Mucosa of rectum (tissue), 2 donors: ENCODE results near the gene PAX7.

ENCODE experiments used
- H3K27ac ChIP-seq, 2 donors: one replicate each; pipeline ENCODE4 v1.7.0; 2013; ENCODE audit warnings: inconsistent platforms in 2 of 2, low read depth in 2 of 2, low read length in 2 of 2
- H3K27me3 ChIP-seq, 2 donors: one replicate each; pipeline ENCODE4 v1.7.0; 2013; ENCODE audit warnings: low read length in 2 of 2; ENCODE audit not compliant: control insufficient read depth in 2 of 2, insufficient read depth in 2 of 2
- H3K36me3 ChIP-seq, 2 donors: one replicate each; pipeline ENCODE4 v1.7.0; 2013; ENCODE audit warnings: low read length in 2 of 2; ENCODE audit not compliant: control insufficient read depth in 2 of 2, insufficient read depth in 2 of 2
- H3K4me1 ChIP-seq, 2 donors: one replicate each; pipeline ENCODE4 v1.7.0; 2013; ENCODE audit warnings: low read length in 2 of 2, mild to moderate bottlenecking in 1 of 2; ENCODE audit not compliant: control insufficient read depth in 2 of 2, insufficient read depth in 2 of 2
- H3K4me3 ChIP-seq, 2 donors: one replicate each; pipeline ENCODE4 v1.7.0; 2013; ENCODE audit warnings: low read length in 2 of 2
- H3K9ac ChIP-seq, 2 donors: one replicate each; pipeline ENCODE4 v1.7.0; 2013; ENCODE audit warnings: low read length in 2 of 2, low read depth in 1 of 2, mild to moderate bottlenecking in 1 of 2
- H3K9me3 ChIP-seq, 2 donors: one replicate each; pipeline ENCODE4 v1.7.0; 2013; ENCODE audit warnings: low read length in 2 of 2; ENCODE audit not compliant: control insufficient read depth in 2 of 2
- donor health status: healthy.
- donor health status: Normal muscosa, but diverticular disease.

PAX7 gene

DNA sequence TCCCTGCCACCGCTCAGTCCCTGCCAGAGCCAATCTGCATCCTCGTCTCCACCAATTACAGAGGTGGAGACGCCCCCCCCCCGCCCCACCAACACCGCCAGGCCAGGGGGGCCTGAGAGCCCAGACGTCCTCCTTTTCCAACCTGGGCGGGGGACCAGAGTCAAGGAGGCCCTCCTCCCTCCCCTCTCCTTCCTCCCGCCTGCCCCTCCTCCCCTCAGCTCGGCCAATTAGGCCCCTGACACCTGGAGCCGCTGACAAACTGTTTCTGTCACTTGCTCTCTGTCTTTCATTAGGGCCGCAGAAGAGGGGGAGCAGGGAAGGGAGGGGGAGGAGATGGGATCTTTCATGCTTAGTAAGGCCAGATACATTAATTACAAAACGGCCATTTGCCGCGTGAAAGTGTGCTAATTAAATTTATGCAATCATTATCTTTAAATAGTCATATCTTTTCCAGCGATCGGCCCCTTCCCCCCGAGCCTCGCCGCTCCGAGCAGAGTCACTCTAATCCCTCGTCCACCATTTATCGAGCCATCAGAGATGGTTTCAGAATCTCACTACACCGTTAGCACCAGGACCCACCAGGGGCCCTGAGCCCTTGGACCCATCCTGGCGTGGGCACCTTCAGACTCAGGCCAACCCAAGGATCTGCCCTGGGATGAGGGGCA, 94.7 kb downstream of the PAX7 start:
- Histone ChIP-seq H3K9me3 (no peaks in the 10 kb centered on the region), H3K27ac (no peak overlapping the region), H3K27me3 (peaks cover 11 to 25% of the 10 kb centered on the region in 2 donors), H3K4me3 (no peak overlapping the region), H3K4me1 (no peaks in the 10 kb centered on the region), H3K36me3 (no peaks in the 10 kb centered on the region), H3K9ac (no peak overlapping the region)

DNA sequence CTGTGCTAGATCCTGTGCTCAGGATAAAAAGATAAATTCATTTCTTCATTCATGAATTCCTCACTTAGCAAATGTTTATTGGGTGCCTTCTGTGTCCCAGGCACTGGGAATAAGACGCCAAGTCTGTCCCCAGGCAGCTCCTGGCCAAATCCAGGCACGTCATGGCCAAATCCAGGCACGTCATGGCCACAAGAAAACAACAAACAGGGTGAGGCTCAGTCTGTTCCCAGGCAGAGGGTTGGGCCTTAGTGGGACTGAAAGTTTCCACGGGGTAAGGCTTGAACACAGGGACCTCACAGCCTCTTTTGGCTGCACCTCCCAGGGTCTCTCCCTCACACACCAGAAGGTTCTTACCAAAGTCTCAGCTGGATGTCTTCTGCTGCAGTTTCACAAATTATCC, 95.7 kb downstream of the PAX7 start:
- no peak overlapping the region for H3K27ac ChIP-seq
- H3K27me3 ChIP-seq: peaks cover 11 to 25% of the 10 kb centered on the region in 2 donors
- no peaks in the 10 kb centered on the region for H3K9me3 ChIP-seq
- no peak overlapping the region for H3K9ac ChIP-seq
- no peak overlapping the region for H3K4me3 ChIP-seq
- no peaks in the 10 kb centered on the region for H3K36me3 ChIP-seq
- no peaks in the 10 kb centered on the region for H3K4me1 ChIP-seq

DNA sequence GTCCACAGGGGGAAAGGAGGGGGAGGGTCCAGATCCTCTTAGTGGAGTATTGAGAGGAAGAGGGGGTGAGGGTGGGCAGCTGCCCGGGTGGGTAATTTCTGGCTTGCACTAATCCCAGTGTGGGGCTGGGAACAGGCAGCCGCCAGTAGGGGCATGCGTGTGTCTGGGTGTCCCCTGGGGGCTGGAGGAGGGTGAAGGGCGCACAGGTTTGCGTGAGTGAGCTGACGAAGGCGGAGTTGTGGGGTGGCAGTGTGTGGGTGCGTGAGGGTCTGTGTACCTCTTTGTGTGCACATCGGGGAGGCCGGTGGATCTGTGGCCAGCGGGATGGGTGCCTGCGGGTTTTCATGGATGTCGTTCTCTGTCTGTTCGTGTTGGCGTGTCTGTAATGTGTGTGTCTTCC, 97.3 kb downstream of the PAX7 start:
- no peak overlapping the region for H3K4me3 ChIP-seq
- peaks cover 9 to 30% of the 10 kb centered on the region in 2 donors for H3K27me3 ChIP-seq

DNA sequence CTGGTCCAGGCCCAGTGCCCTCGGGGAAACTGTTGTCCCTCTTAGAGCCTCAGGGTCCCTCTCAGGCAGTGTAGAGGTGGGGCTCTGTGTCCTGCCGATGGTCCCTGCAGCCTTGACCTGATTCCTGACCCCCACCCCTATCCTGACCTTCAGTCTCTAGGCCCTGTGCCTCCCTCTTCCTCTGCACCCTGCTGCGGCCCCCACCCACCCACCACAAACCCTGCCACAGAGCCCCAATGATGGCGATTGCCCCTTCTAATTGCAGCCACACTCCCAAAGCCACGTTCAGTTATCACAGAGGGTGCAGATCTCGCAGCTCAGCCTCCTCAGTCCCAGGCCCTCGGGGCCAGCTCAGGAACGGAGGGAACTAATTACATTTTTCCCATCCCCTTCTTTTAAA, 99.7 kb downstream of the PAX7 start:
- Histone ChIP-seq H3K27ac (no peak overlapping the region), H3K27me3 (peaks cover 3 to 35% of the 10 kb centered on the region in 2 donors), H3K9ac (no peak overlapping the region), H3K36me3 (no peaks in the 10 kb centered on the region), H3K4me1 (no peaks in the 10 kb centered on the region), H3K9me3 (no peaks in the 10 kb centered on the region), H3K4me3 (no peak overlapping the region)

More for the DNA sequence above, 97.3 kb downstream of the PAX7 start:
- Histone ChIP-seq H3K4me1 (no peaks in the 10 kb centered on the region), H3K9ac (no peak overlapping the region), H3K9me3 (no peaks in the 10 kb centered on the region), H3K27ac (no peak overlapping the region), H3K36me3 (no peaks in the 10 kb centered on the region)

DNA sequence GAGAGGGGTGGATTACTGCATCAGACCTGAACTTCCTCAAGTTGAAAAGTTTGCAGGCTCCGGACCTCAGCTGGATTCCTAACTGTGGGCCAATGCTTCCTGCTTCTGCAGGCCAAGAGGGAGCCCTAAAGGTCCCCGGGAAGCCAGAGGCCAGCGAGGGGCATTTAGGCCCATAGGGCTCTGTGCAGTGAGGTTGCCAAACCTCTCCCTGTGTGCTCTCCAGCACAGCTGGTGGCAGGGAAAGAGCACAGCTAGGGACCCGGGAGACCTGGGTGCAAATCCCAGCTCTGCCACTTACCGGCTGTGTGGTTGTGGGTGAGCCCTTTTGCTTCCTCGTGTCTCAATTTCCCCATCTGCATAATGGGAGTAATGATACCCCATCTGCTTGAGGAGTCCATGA, 100.5 kb downstream of the PAX7 start:
- Histone ChIP-seq H3K36me3 (no peaks in the 10 kb centered on the region), H3K9ac (no peak overlapping the region), H3K9me3 (no peaks in the 10 kb centered on the region), H3K4me1 (no peaks in the 10 kb centered on the region), H3K4me3 (no peak overlapping the region), H3K27ac (no peak overlapping the region), H3K27me3 (peaks cover 3 to 29% of the 10 kb centered on the region in 2 donors)

DNA sequence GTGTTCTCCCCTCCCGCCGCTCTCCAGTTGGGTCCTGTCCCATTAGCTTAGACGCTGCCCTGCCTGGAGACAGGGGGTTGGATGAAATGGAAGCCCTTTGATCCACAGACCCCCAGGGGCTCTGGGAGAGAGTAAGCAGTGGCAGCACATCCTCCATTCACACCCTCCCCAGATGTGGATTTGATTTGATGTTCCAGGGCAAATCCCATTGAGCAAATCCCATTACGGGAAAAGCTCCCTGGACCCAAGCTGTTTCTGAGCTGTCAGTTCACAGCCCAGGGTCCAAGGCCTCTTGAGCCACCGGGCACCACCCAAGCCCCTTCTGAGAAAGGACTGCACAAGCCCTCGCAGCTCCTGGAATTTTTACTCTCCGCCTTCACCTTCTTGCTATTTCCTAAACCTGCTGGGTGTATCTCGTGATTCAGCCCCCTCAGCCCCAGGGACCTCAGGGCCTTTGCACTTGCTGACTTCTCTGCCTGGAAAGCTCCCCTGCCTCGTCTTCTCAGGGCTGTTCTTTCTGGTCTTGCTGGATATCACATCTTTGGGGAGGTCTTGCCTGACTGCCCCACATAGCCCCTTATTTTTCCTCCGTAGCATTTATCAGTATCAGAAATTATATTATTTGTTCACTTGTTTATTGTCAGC, 101.1 kb downstream of the PAX7 start:
- Histone ChIP-seq H3K27me3 (peaks cover 3 to 24% of the 10 kb centered on the region in 2 donors), H3K9ac (no peak overlapping the region), H3K9me3 (no peaks in the 10 kb centered on the region), H3K4me1 (no peaks in the 10 kb centered on the region), H3K27ac (no peak overlapping the region), H3K4me3 (no peak overlapping the region), H3K36me3 (no peaks in the 10 kb centered on the region)

DNA sequence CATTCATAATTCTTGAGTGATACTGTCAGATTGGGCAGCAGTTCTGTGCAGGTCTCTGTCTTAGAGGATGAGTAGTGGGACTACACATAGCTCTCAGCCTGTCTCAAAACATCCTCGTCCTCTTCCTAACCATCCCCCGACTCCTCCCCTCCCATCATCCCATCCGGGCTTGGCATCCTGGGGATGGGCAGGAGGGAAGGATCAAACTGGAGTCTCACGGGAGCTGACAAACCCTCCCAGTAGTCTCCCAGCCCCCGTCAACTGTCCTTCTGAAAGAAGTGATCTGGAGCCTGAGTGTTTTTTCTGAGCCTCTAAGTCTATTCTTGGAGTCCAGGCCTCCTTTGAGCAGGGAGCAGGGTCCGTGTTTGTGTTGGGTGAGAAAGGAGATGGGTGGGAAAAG, 102.0 kb downstream of the PAX7 start:
- Histone ChIP-seq H3K4me1 (no peaks in the 10 kb centered on the region), H3K4me3 (no peak overlapping the region), H3K9me3 (no peaks in the 10 kb centered on the region), H3K9ac (no peak overlapping the region), H3K27me3 (peaks cover 3 to 21% of the 10 kb centered on the region in 2 donors), H3K36me3 (no peaks in the 10 kb centered on the region), H3K27ac (no peak overlapping the region)

DNA sequence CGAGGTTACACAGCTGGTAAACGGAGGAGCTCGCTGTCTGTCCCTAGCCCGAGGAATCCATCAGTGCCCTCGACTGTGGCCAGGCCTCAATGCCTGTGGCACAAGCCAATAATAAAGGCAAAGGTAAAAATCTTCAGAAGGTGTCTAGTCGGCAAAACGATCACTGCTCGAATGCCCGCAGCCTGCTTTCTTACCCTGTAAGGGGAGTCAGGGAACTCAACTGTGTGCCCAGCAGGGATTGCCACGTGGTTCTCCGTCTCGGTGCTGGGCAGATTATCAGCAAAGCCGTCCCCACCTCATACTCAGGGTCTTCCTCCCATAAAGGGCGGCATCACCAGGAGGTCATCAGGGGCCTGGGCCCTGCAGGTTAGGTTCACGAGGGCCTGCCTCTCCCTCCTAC, 103.4 kb downstream of the PAX7 start:
- no peak overlapping the region for H3K4me3 ChIP-seq
- no peak overlapping the region for H3K9ac ChIP-seq
- no peaks in the 10 kb centered on the region for H3K9me3 ChIP-seq
- H3K27me3 ChIP-seq: peaks cover 3 to 16% of the 10 kb centered on the region in 2 donors
- no peaks in the 10 kb centered on the region for H3K36me3 ChIP-seq
- no peaks in the 10 kb centered on the region for H3K4me1 ChIP-seq
- no peak overlapping the region for H3K27ac ChIP-seq

DNA sequence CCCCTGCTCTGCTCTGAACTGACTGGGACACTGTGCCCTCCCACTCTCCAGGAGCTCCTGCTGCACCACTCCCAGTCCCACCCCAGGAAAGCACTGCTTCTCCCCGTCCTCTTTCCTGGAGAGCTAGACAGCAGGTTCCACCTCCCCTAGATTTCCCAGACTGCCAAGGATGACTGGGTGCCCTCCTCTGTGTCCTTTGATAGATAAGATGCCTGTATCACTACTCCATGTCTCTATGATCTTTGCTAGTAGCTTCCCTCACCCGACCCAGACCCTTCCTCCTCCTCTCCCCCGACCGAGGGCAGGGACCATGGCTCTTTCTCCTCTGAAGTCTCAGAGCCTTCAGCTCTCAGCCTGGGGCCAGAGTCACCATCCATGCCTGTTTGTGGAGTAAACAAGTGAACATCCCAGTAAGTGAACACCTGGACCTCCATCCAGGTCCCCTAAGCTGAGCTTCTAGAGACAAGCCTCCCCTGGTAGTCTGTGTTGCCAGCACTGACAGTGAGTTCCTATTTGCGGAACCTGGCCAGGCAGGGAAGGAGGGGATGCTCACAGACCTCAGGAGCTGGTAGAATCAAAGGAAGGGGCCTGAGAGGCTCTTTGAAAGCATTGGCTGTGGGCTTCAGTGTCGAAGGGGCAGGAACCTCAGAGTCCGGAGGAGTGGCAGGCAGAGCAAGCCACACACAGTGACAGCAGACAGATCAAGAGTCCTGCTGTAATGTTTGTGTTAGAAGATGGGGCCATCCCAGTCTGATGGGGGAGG, 104.0 kb downstream of the PAX7 start:
- Histone ChIP-seq H3K36me3 (no peaks in the 10 kb centered on the region), H3K27ac (no peak overlapping the region), H3K9ac (no peak overlapping the region), H3K4me3 (no peak overlapping the region), H3K27me3 (peaks cover 3 to 16% of the 10 kb centered on the region in 2 donors), H3K4me1 (no peaks in the 10 kb centered on the region), H3K9me3 (no peaks in the 10 kb centered on the region)
